Right ventricle myocardium inferior (tissue), 1 donor: ENCODE results near the gene LTBR. TPM values are rescaled to one million over a fixed set of nuclear protein-coding genes. Genes with fewer than 3 reads are reported as not detected.

Source experiments
- ATAC-seq: fragments of 200-7000 bp; cut with Tn5 transposase; one replicate; pipeline ENCODE4 v1.9.1; 2020; ENCODE audit warnings: mild to moderate bottlenecking, moderate library complexity
- DNase-seq: peaks from one replicate; pipeline ENCODE4 v3.0.0; 2021; ENCODE audit errors: missing footprints
- intact Hi-C: fragments of 100-400 bp; cut with DNase I; formaldehyde crosslinking; loops from one replicate; pipeline ENCODE4 v1.11.0; 2022
- total RNA-seq: library from RNA; stranded (reverse); fragmentation: NEBNext Ultra II Directional; extraction: Animal tissue kit (Norgen Biotek cat#: 25700); gene quantifications from one replicate; pipeline ENCODE4 v1.2.1, GENCODE V29; 2021
- donor health status: DM: no; HTN: yes; CAD: no; lungs with severe emphysema.

Gene LTBR
- total RNA-seq, 1 donor from 2014 or later = 34.3 TPM

DNA sequence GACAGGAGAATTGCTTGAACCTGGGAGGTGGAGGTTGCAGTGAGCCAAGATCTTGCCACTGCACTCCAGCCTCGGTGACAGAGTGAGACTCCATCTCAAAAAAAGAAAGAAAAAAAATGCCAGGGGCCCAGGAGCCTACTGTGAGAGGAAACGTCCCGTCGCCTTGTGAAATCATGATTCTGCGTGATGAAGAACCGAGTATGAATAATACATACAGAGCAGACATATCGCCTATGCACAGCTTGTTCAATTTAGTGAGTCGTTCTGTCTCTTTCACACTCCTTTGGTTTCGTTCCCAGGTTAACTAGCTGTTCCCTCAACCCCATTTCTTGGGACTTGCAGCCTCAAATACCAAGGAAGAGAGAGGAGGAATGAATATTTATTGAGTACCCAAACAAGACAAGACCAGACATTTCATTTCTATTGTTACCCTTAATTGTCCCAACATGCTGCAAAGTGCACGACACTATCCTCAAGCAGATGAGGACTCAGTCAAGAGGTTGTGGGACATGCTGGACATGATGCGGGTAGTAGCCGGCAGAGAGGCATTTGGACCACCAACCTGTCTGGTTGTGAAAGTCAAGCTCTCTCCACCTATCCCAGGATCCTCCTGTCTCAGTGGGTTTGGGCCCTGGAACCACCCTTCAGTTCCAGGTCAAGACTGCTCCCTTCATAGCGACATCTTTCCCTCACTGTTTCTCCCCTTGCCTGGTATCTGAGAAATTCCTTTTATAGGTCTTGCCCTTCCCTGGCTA, 52.2 kb downstream of the LTBR start:
- no peak for ATAC-seq
- intact Hi-C loops = no loop called here
- no peak for DNase-seq

DNA sequence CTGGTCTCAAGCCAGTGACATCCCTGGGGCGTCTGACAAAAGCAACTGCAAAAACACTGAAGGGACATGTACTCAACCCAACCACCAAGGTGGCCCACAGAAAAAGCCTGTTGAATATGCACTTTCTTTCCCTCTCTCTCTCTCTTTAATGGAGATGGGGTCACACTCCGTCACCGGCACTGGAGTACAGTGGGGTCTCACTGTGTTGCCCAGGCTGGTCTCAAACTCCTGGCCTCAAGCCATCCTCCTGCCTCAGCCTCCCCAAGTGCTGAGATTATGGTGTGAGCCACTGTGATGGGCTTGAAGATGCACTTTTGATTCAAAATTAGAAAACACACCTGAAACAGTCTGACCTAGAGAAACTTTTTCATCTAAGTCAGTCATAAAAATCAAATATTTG, 53.6 kb downstream of the LTBR start:
- ATAC-seq (no peak), DNase-seq (no peak)
- intact Hi-C loops = no loop called here

DNA sequence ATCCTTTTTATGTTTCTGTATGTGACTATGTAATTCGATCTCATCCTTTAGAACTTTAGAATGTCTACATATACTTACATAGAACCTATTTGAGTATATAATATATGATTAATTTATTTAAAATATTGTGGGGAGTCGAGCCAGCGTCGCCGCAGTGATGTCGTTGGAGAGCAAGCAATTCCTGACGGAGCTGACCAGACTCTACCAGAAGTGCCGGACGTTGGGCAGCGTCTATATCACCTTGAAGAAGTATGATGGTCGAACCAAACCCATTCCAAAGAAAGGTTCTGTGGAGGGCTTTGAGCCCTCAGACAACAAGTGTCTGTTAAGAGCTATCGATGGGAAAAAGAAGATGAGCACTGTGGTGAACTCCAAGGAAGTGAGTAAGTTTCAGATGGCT, 54.4 kb downstream of the LTBR start:
- ATAC-seq (no peak), DNase-seq (no peak)
- intact Hi-C loops = no loop called here

DNA sequence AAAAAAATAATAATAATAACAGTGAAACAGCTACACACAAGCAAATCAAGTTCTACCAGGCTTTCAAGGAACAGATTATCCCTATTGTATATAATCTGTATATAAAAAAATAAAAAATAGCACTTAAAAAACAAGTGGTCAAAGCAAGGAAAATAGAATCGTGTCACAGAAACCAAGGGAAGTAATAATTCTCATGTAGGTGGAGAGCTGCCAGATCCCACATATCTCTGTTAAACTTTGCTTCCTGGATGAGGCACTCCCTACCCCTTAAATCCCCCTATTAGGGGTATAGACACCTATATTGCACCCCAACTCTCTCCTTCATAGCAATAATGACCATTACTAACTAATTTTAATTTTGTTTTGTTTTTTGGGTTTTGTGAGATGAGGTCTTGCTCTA, 56.4 kb downstream of the LTBR start:
- DNase-seq = no peak
- intact Hi-C loops = no loop called here
- ATAC-seq = no peak

Other genes with a start within 250 kb of the LTBR start
- gene CD9, start 183.8 kb upstream of the LTBR start, total RNA-seq = 46.9 TPM
- gene PLEKHG6, start 73.5 kb upstream of the LTBR start, total RNA-seq = 0.49 TPM
- 59.8 TPM for gene TNFRSF1A, start 42.1 kb upstream of the LTBR start, total RNA-seq
- 0.46 TPM for gene SCNN1A, start 8.6 kb upstream of the LTBR start, total RNA-seq
- not detected for gene CD27, start 60.8 kb downstream of the LTBR start, total RNA-seq
- gene TAPBPL, start 67.9 kb downstream of the LTBR start, total RNA-seq = 15.7 TPM
- 4.2 TPM for gene VAMP1, start 86.5 kb downstream of the LTBR start, total RNA-seq
- 278 TPM for gene MRPL51, start 109.1 kb downstream of the LTBR start, total RNA-seq
- 11.6 TPM for gene NCAPD2, start 109.9 kb downstream of the LTBR start, total RNA-seq
- 4,337 TPM for gene GAPDH, start 150.4 kb downstream of the LTBR start, total RNA-seq
- gene IFFO1, start 171.9 kb downstream of the LTBR start, total RNA-seq = 15.9 TPM
- 16.2 TPM for gene NOP2, start 184.1 kb downstream of the LTBR start, total RNA-seq
- 165 TPM for gene CHD4, start 223.2 kb downstream of the LTBR start, total RNA-seq